KBM-7 (cell line): Measurements from ENCODE around the gene GPAT3.
"Not testable (repeated sequence)": the region's sequence is repeated elsewhere in the genome, so short reads cannot be mapped to it uniquely, and the experiment has no call there.

Experiments
- DNase-seq: peaks from one replicate; pipeline ENCODE4 v3.0.0-alpha.2; 2015
- in situ Hi-C: fragments of 300-500 bp; cut with MboI; formaldehyde crosslinking; loops from 2 replicates; pipeline ENCODE4 v1.14.3; 2020; ENCODE audit warnings: low sequenced_read_pairs, low pct_unique_long_range_greater_than_20kb, mixed read lengths

The GPAT3 gene

GRCh38 chr4:83582289-83582785, 46.4 kb downstream of the GPAT3 start:
- in situ Hi-C loops: no loop called here
- DNase-seq: no peak

- no peak for DNase-seq
Observed at GRCh38 chr4:83585982-83586508, 50.1 kb downstream of the GPAT3 start.

DNA sequence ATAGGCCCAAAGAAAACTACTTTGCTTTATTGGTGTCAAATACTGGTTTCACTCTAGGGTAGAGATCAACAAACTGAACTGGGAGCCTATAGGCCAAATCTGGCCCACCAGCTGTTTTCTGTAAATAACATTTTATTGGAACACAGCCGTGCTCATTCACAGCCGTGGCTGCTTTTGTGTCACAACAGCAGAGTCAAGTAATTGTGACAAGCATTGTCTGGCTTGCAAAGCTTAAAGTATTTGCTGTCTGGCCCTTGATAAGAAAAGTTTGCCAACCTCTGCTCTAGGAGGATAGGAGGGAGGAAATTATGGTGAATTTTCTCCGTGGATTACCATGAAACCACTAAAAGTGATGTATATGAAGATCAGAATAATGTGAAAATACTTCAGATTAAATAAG, 53.4 kb downstream of the GPAT3 start:
- DNase-seq: no peak
- in situ Hi-C loops: no loop called here

More at GRCh38 chr4:83585982-83586508, 50.1 kb downstream of the GPAT3 start:
- in situ Hi-C loops: no loop called here

- no peak for DNase-seq
- in situ Hi-C loops: no loop called here
Observed at GRCh38 chr4:83591056-83591455, 55.1 kb downstream of the GPAT3 start.

GRCh38 chr4:83591730-83592129, 55.8 kb downstream of the GPAT3 start:
- no peak for DNase-seq
- in situ Hi-C loops: no loop called here

GRCh38 chr4:83599183-83599582, 63.3 kb downstream of the GPAT3 start:
- peak; percentile 39 for DNase-seq
- in situ Hi-C loops: no loop called here

DNA sequence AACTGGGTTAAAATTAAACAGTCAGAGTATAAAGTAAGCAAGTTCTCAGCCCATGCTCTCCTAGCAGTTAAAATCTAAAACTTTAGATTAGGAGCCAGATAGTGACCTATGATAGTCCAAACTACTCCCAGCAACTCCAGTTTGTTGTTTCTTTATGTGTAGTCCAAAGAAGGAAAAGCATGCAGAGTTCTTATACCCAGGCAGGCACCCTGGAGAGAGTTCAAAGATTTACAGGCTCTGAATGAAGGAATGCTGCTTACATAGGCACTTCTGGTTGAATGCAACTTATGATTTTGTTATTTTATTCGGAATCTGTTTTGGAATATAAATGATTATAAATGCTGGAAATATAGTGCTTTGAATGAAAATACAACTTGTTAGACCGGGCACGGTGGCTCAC, 67.2 kb downstream of the GPAT3 start:
- in situ Hi-C loops: no loop called here
- DNase-seq: no peak

- in situ Hi-C loops: no loop called here
- DNase-seq: no peak
Observed at GRCh38 chr4:83604321-83604720, 68.4 kb downstream of the GPAT3 start.

DNA sequence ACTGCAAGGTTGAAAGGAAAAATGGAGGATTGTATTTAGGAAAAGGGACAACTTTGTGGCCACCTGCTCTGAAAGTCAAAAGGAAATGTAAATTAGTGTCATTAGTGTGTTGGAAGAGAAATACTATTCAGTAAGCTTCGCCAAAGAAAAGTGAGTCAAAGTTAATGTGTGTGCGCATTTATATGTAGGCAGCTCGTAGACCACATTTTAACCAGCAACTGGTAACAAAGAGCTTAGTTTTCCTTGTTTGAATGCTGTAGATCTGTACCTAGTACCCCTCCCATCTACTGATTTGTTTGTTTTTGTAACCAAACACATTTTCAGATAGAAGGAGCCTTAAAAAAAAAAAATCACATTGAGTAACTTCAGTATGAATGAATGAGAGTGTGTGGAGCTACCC, 69.3 kb downstream of the GPAT3 start:
- in situ Hi-C loops: no loop called here
- no peak for DNase-seq

DNA sequence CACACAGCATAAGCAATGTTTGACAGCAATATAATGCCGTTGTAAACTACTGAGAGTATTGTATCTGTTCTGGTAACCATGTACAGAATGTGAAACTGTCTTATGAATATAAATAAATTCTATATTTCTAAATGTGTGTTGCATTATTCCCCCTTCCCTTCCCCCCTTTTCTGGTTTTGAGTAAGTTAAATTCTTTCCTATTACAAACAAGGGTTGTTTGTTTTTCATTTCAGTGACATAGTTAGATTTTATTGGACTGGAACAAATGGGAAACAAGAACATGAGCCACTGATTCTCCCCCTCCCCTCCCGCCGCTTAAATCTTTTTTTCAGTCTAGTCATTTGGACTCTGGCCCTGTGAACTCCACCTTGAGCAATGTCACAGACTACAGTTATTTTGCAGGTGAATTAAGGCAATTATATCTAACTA, 69.8 kb downstream of the GPAT3 start:
- in situ Hi-C loops: no loop called here
- DNase-seq: no peak

DNA sequence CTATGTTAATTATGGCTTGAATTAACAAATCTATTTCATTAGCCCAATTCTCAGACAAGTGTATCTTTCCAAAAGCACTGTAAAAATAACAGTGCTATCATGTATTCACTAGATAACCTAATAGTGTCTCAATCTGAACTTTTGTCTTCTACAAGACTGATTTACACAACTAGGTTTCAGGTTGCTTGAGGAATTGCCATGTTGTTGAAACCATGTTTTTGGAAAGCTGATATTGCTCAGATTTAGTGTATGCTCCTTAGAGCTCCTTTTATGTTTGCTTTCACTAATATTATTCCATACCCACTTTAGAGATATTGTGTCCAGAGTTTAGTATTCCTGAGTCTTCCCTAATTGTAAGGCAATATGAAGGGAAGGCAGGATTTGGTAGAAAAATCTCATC, 70.6 kb downstream of the GPAT3 start:
- in situ Hi-C loops: no loop called here
- DNase-seq: no peak

GRCh38 chr4:83606898-83607297, 71.0 kb downstream of the GPAT3 start:
- in situ Hi-C loops: no loop called here
- no peak for DNase-seq

- in situ Hi-C loops: no loop called here
- no peak for DNase-seq
Observed at GRCh38 chr4:83609365-83609764, 73.5 kb downstream of the GPAT3 start.

- in situ Hi-C loops: no loop called here
- no peak for DNase-seq
Observed at GRCh38 chr4:83610729-83611128, 74.8 kb downstream of the GPAT3 start.

DNA sequence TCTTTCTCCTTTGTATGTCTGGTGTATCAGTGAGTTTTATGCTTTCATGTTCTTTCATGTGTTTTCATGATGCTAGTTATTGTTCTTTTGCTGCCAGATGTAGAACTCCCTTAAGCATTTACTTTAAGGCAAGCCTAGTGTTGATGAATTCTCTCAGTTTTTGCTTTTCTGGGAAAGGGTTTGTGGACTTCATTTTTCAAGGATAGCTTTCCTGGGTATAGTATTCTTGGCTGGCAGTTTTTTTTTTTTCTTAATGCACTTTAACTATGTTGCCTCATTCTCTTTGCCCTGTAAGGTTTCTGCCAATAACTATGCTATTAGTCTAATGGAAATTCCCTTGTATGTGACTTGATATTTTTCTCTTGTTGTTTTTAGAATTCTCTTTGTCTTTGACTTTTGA, 77.1 kb downstream of the GPAT3 start:
- DNase-seq: no peak
- in situ Hi-C loops: no loop called here

- in situ Hi-C loops: no loop called here
- DNase-seq: no peak
Observed at GRCh38 chr4:83613994-83614393, 78.1 kb downstream of the GPAT3 start.

GRCh38 chr4:83616252-83616651, 80.3 kb downstream of the GPAT3 start:
- DNase-seq: no peak
- in situ Hi-C loops: no loop called here

DNA sequence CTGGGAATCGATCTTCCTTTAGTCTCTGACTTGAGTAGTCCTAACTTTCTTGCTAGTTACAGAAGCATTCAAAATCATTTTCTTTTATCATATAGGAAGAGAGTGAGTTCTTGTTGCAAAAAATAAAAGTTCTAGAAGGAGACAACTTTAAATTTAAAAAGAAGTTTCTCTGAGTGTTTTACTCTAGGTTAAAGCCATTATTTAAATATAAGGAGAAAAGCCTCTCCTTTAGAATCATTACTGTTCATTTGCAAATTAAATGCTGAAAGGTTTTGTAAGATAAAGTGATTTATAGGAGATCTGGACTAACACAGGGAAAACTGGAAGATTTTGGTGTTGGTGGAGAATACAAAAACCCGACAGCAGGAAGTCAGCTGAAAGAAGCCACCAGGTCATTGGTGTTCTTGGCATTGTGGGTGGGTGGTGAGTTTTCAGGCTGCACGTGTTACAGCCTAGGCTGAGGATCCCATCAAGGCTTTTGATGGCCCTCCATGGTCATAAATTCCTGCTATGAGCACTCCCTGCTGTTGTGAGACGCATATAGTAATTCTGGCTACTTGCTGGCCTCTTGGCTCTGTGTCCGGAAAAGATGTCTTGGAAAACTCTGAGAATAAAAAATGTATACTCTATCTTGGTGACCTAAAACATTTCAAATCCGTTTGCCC, 81.6 kb downstream of the GPAT3 start:
- DNase-seq: no peak
- in situ Hi-C loops: no loop called here

DNA sequence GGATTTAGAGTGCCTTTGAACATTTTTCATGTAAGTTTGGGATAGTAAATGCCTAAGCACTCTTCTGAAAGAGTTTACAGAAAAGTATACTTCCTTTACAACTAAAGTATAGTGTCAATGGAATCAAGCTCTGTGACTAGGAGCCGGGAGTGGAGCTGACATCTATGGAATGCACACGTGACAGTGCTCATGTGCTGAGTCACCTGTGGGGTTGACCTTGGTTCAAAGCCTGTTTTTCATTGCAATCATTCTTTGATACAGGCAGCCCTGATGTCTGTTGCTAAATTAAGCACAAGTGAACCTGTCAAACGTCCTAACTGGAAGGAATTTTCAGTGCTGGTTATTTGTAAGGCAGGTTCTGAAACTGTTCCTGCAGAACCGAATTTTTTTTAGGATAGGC, 82.5 kb downstream of the GPAT3 start:
- no peak for DNase-seq
- in situ Hi-C loops: no loop called here

GRCh38 chr4:83618991-83619645, 83.2 kb downstream of the GPAT3 start:
- in situ Hi-C loops: no loop called here
- DNase-seq: peak; percentile 92

DNA sequence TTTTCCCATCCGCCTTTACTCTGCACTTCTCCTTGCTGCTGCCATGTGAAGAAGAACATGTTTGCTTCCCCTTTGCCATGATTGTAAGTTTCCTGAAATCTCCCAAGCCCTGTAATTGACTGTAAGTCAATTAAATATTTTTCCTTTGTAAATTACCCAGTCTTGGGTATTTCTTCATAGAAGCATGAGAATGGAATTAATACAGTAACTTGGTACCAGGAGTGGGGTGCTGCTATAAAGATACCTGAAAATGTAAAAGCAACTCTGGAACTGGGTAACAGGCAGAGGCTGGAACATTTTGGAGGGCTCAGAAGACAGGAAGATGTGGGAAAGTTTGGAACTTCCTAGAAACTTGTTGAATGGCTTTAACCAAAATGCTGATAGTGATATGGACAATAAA, 86.2 kb downstream of the GPAT3 start:
- DNase-seq, in situ Hi-C loops: not testable (repeated sequence)
